Inflammatory macrophage (primary cell): ENCODE data around the gene ZBTB21.

Source experiments
- DNase-seq, 2 donors: peaks; one replicate each; pipeline ENCODE4 v3.0.0-alpha.2; 2020 to 2022
- total RNA-seq, 18 experiments: gene quantifications; one replicate each; lab custom pipeline; 2026; ENCODE audit warnings: mixed read lengths in 6 of 18, inconsistent platforms in 2 of 18; lab: John Stamatoyannopoulos, UW

The ZBTB21 gene
- 9.1 to 63.1 (median 26.6) reads per million in 18 experiments for total RNA-seq

GRCh38 chr21:42009831-42010506, at the start of gene ZBTB21:
TSS of gene ZBTB21 (minus strand) at chr21:42010360. CDS start at chr21:41994095, 16,265 bp downstream.
- peak; percentile 98 to 99 for DNase-seq

GRCh38 chr21:42059721-42060120, 49.6 kb upstream of the ZBTB21 start:
- no peak for DNase-seq

- no peak for DNase-seq
These were observed 49.0 kb upstream of the ZBTB21 start for GRCh38 chr21:42059141-42059540.

GRCh38 chr21:42058631-42059111, 48.5 kb upstream of the ZBTB21 start:
- DNase-seq = no peak

DNA sequence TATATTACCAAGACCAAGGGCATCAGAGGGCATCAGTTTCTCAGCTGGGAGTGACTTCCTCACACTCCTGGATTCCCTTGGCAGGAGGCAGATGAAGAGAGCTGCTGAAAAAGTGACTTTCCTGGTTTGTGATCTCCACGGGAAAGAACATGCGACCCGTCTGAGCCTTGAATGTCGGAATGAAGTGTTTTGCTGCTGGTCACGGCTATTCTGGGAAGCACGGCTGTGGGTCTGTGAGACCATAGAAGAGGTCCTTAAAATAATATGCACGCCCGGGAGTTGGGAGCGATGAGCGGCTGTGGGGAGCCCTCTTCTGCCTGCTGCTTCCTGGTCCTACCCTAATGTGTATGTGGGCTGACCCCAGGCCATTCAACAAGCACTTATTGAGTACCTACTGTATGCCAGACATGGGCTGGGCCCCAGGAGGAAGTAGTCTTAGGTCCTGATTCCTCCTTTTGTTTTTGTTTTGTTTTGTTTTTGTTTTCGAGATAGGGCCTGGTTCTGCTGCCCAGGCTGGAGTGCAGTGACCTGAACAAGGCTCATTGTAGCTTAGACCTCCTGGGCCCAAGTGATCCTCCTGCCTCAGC, 47.8 kb upstream of the ZBTB21 start:
- DNase-seq = no peak

DNA sequence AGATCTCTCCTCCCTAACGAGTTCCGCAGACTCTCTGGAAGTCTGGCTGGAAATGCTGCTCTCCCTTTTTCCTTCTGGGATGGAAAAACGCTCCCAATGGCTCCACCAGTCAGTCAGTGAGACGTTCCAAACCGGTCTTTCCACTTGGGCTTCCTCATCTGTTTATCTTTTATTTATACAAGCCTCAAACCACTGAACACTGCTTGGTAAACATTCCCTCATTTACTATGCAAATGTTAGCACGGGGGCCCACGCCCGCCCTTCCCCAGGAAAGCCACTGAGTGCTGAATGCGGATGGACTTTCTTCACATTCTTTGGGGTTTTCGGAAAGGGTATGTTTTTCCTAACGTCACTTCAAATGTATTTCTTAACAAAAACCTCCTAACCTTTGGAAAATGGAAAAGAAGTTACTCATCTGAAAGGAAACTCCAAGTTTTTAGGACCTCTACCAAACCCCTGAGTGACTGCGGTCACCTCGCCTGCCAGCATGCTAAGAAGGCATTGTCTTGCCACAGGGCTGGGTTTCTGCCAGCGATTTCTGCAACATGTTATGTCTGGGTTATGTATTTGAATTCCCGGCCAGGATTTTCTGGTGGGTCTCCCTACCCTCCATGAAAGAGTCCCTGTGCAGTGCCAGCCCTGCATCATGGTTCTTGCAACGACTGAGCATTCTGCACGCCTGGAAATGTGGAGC, 47.0 kb upstream of the ZBTB21 start:
- DNase-seq = no peak

DNA sequence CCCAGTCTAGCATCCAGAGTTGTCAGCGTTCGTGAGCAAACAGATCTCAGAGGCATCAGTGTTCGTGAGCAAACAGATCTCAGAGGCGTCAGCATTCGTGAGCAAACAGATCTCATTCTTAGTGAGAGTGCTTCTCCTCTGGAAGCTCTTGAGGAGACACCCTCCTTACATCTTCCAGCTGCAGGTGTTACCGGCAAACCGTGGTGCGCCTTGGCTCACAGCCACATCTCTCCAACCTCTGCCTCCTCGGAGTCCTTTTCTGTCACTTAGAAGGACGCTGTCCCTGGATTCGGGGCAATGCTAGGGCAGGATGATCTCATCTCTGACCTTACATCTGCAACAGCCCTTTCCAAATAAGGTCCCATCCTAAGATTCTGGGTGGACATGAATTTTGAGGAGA, 46.3 kb upstream of the ZBTB21 start:
- no peak for DNase-seq

DNA sequence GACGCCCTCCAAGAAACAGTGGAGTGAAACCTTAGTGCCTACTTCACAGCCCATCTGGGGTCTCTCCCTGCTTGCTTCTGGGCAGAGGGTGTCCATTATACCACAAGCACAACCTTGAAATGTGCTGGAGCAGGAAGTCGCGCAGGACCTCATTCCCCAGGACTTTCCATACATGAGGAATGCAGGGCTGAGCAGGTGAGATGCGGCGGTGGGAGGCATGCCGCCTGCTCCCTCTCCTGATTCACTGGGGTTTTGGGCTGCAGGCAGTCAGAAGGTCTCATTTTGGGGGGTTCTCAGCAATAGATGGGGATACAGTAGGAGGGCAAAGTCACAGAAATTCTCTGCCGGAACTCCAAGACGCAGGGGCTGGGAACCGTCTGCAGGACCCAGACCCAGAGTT, 45.3 kb upstream of the ZBTB21 start:
- DNase-seq = no peak

DNA sequence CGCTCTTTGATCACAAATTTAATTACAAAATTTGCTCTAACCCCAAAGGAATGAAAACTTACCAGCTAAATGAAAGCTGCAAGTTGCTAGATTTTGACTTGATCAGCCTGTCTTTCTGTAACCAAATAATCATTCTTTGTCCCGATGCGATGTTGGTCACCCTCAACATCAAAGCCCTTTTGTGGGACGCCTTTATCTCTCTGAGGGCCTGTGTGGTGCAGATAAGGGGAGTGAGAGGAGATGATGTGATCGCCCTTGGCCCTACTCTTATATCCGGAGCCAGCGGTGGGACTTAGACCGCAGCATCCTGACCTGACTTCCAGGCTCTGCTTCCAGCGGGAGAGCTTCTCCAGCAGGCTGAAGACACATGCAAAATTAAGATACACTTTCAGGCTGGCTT, 41.6 kb upstream of the ZBTB21 start:
- no peak for DNase-seq

- no peak for DNase-seq
These were observed 39.6 kb upstream of the ZBTB21 start for GRCh38 chr21:42049578-42050430.

DNA sequence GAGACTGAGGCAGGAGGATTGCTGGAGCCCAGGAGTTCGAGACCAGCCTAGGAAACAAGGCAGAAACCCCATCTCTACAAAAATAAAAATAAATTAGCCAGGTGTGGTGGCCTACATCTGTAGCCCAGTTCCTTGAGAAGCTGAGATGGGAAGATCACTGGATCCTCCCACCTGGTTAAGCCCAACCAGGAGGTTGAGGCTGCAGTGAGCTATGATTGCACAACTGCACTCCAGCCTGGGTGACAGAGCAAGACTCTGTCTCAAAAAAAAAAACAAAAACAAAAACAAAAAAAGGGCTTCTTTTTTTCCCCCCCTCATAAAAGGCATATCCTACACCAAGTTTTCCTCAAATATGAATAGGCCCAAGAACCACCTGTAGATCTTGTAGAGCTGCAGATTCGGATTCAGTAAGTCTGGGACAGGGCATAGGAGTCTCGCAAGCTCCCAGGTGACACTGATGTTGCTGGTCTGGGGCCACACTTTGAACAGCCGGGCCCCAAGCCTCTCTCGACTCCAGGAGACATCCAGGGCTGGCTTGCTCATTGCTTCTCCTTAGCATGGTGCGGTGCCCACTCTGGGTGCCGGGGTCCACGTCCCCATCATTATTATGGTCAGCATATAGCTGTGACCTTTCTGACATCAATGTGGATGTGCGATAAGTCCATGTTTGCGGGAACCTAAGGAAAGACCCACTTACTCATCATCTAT, 38.9 kb upstream of the ZBTB21 start:
- DNase-seq = no peak

DNA sequence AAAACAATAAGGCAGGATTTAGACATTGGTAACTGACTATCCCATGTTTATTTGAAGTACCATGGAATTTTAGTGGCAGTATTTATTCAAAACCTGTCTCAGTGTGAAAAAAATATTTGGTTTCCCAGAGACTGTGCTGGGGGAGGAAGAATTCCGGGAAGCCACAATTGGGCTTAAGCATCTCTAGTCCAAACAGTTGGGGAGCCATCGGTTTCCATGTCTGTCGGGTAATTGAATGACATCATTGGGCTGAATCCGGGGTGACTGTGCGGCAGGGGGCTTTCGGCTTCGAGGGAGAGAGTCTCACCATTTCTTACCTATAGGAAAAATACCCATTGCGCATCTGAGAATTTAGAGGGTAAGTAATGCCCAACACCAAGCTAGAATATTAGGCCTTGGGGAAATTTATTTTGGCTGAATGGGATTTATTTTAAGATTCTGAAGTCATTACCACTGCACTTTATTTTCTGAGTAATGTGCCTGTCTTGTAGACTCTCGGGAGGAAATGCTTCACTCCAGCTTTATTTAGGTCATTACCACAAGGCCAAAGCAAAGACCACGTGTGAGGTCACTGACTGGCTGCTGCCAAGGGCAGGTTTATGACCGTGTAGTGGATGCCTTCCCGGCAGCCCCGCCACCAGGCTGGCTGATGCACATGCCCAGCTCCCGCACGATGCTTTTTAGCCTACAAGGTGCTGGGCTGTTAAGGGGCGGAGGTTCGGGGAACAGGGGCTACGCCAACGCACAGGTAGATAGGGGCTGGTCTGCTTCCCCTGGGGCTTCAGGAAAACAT, 37.9 kb upstream of the ZBTB21 start:
- DNase-seq = no peak

DNA sequence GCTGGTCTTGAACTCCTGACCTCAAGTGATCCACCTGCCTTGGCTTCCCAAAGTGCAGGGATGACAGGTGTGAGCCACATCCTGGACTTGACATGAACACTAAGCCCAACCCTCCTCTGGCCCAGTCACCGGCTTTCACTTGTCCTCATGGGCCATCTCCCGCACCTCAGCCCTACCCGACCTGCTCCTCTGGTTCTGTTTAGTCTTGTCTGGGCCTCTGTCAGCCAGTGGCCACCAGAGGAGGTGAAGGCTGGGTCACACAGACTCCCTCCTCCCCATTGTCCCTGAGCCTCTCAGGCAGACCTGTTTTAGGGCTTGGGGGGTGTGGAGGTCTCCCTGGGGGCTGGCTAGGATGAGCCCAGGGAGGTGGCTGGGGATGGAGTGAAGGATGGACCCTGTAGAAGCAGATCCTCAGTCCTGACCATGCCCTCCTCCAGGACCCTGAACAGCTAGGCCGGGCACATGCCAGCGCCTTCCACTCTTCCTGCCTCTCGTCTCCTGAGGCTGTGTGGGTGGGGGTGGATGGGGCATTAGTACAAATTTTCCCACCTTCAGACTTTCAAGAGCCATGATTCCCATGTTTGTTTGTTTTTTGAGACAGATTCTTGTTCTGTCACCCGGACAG, 34.8 kb upstream of the ZBTB21 start:
- DNase-seq = no peak

- DNase-seq = no peak
These were observed 33.8 kb upstream of the ZBTB21 start for GRCh38 chr21:42043961-42044360.

GRCh38 chr21:42043201-42043895, 33.2 kb upstream of the ZBTB21 start:
- no peak for DNase-seq

- no peak for DNase-seq
These were observed 32.5 kb upstream of the ZBTB21 start for GRCh38 chr21:42042651-42043050.

GRCh38 chr21:42041711-42042110, 31.6 kb upstream of the ZBTB21 start:
- DNase-seq = no peak

- DNase-seq = no peak
These were observed 31.1 kb upstream of the ZBTB21 start for GRCh38 chr21:42041246-42041645.

DNA sequence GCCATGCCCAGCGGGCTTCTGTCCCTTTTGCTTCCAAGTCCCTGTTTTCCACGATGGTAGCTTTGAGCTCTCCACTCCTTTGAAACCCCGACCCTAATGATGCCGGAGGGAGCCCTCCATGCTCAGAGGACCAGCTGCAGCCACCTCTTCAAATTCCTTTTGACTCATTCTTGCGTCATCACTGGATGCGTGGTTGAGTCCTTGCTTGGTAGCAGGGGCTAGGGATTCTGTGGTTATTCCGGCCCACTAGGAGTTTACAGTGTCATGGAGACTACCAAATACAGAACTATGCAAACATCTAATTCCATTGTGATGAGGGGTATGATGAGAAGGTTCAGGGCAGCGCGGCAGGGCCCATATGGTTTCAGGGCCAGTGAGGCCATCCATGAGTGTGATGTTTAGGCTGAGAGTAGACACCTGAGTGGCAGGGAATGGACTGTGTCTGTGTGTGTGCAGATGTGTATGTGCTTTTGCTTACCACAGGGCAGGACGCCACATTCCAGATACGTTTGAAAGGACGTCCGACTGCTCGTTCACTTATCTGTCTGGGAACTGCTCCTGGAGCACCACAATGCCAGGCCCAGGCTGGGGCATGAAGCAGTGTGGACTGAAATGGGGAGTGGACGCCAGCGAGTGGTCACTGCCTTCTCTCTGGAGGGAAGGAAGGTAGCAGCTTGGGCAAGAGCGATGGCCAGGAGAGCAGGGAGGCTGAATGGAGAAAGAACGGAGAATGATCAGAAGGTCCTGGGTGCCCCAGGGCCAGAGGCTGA, 30.4 kb upstream of the ZBTB21 start:
- DNase-seq = no peak
